ENCODE measurements around the gene CAPZA1. TPM values are rescaled to one million over a fixed set of nuclear protein-coding genes. Genes with fewer than 3 reads are reported as not detected.

The CAPZA1 gene
- total and polyA plus RNA-seq, 10 of the 15 experiments (the other 5 are each of a cell fraction or from before 2014, with no cell fraction given): 187 to 886 (median 278) TPM

- H3K79me2 ChIP-seq (ENCODE audit: control insufficient read depth, insufficient read depth, low read length): peaks cover 17% of the 10 kb centered on the region
- BruUV-seq (replicated peaks): no TSS peak
- TF ChIP-seq IKZF2 (IDR thresholded peaks at IDR 0.05) (no peak), SIX5 (IDR thresholded peaks at IDR 0.05; ENCODE audit: low read depth, low read length, severe bottlenecking) (no peak), ATF3 (IDR thresholded peaks at IDR 0.05; ENCODE audit: borderline replicate concordance, extremely low read depth, low read depth, low read length) (no peak), ELK1 (IDR thresholded peaks at IDR 0.05; ENCODE audit: low read depth, low read length) (no peak), TCF3 (IDR thresholded peaks at IDR 0.05; ENCODE audit: borderline replicate concordance, insufficient read depth, low read depth, low read length) (no peak), CHD2 (IDR thresholded peaks at IDR 0.05; ENCODE audit: borderline replicate concordance, low read depth, low read length) (no peak), ZNF622 (IDR thresholded peaks at IDR 0.05) (no peak), HSF1 (IDR thresholded peaks at IDR 0.05; ENCODE audit: low read depth, low read length) (no peak)
- H3K4me3 ChIP-seq: no peak overlapping the region
- in situ Hi-C loops (cut with MboI): no loop called here
- no peak overlapping the region for H3K4me2 ChIP-seq (ENCODE audit: control insufficient read depth, insufficient read depth)
- H3K27ac ChIP-seq (ENCODE audit: control insufficient read depth, insufficient read depth): no peak overlapping the region
- no peaks in the 10 kb centered on the region for H3K36me3 ChIP-seq (ENCODE audit: control insufficient read depth in 2 of 2, insufficient read depth in 2 of 2, low read length in 1 of 2)
- H3K27me3 ChIP-seq (replicated peaks in 1 of 2; ENCODE audit: control insufficient read depth in 2 of 2, insufficient read depth in 2 of 2, low read length in 1 of 2): no peaks in the 10 kb centered on the region
- no peak for ATAC-seq
- CTCF ChIA-PET: no interaction called here
- intact Hi-C loops (cut with micrococcal nuclease; ENCODE audit: unreplicated experiment): no loop called here
- POLR2A ChIA-PET: interaction anchor here (1.0 kb wide), 1 partner anchor 37 kb away, joined by 3 read pairs; the partner anchor contains the start of gene PPM1J
- WGBS (ENCODE audit: insufficient coverage, insufficient replicate concordance, low lambda C conversion rate, missing lambda C conversion rate): 97% methylated on average over 4 of the region's 4 CpGs
- no peak overlapping the region for H3K9ac ChIP-seq (ENCODE audit: control insufficient read depth, insufficient read depth, low read length)
- peaks cover 9% of the 10 kb centered on the region for H3K4me1 ChIP-seq (ENCODE audit: control insufficient read depth, insufficient read depth, low read length)
- no peak overlapping the region for H2AFZ ChIP-seq (ENCODE audit: control insufficient read depth, low read depth, low read length)
- DNase-seq (ENCODE audit: low read depth, low spot score): no peak
- no peaks in the 10 kb centered on the region for H4K20me1 ChIP-seq (ENCODE audit: control insufficient read depth, insufficient read depth)
- no peaks in the 10 kb centered on the region for H3K9me3 ChIP-seq (replicated peaks; ENCODE audit: control insufficient read depth, insufficient read depth, low read length)
- no peak for FAIRE-seq
- SMC1A ChIA-PET (ENCODE audit: uncharacterized antibody, unreplicated experiment): no interaction called here
- RAD21 ChIA-PET (ENCODE audit: unreplicated experiment): no interaction called here
Measured at GRCh38 chr1:112677501-112677900, 57.9 kb downstream of the CAPZA1 start.
